ENCODE measurements around the gene DPP10.

Gene DPP10

DNA sequence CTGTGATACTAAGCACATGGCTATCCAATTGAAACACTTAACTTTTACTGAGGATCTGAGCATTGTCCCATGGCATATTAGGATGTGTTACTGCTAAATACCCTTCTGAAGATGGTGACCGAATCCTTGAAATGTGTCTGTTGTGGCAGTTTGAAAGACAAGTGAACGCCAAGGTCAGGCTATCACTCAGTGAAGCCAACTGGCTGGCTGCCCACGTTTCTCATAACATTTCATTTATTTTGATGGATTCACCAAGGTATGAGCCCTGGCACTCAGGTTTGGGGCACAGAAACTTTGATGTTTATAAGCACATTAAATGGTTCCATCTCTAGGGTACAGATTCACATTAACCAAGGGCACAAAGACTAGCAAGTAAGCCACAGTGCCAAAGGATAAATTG, 850.3 kb downstream of the DPP10 start:
- no peak overlapping the region for H3K4me3 ChIP-seq (ENCODE audit: low read length)
- DNase-seq (ENCODE audit: low read depth), result no peak
- TF ChIP-seq, protein P1, sequence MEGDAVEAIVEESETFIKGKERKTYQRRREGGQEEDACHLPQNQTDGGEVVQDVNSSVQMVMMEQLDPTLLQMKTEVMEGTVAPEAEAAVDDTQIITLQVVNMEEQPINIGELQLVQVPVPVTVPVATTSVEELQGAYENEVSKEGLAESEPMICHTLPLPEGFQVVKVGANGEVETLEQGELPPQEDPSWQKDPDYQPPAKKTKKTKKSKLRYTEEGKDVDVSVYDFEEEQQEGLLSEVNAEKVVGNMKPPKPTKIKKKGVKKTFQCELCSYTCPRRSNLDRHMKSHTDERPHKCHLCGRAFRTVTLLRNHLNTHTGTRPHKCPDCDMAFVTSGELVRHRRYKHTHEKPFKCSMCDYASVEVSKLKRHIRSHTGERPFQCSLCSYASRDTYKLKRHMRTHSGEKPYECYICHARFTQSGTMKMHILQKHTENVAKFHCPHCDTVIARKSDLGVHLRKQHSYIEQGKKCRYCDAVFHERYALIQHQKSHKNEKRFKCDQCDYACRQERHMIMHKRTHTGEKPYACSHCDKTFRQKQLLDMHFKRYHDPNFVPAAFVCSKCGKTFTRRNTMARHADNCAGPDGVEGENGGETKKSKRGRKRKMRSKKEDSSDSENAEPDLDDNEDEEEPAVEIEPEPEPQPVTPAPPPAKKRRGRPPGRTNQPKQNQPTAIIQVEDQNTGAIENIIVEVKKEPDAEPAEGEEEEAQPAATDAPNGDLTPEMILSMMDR (conservative IDR thresholded peaks at IDR 0.05; ENCODE audit: low read depth, low read length), result no peak

DNA sequence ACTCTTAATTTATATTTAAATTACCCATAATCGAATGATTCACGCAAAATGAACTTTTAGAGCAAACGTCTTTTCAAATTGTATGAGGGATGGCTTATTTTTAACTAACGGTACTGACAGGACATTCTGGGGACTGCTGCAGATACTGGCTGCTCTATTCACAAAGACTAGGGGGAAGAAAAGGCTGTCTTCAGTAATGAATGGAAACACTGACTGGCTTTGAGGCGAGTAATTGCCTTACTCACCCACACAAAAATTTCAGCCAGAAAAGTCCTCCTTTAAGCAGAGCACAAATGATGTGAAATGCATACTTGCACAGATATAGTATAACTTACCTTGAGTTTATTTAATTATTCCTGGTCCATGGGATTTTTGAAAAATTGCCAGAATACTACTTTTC, 852.6 kb downstream of the DPP10 start:
- no peak for DNase-seq (ENCODE audit: low read depth)

DNA sequence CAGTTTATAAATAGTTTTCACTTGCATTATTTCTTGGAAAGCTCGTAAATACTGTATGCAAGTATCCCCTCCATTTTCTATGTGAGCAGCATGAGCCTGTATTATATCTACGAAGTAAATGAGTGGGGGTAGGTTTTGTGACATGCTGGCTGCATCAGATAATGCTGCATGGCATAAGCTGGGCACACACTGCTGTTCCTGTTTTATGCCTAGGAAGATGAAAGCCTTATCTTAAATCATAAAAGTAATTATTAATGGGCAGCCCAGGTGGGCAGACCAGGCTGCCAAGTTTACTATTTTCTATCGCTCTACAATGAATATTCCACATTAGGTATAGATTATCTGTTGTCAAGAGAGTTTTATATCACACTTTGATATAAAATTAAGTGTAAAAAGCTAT, 854.6 kb downstream of the DPP10 start:
- DNase-seq (ENCODE audit: low read depth), result no peak
- H3K4me3 ChIP-seq (ENCODE audit: low read length), result no peak overlapping the region
- TF ChIP-seq, protein P1 (conservative IDR thresholded peaks at IDR 0.05; ENCODE audit: low read depth, low read length), result no peak

More for the DNA sequence above, 852.6 kb downstream of the DPP10 start:
- TF ChIP-seq, protein P1 (conservative IDR thresholded peaks at IDR 0.05; ENCODE audit: low read depth, low read length), result no peak
- no peak overlapping the region for H3K4me3 ChIP-seq (ENCODE audit: low read length)

GRCh38 chr2:115299199-115299598, 856.8 kb downstream of the DPP10 start:
- DNase-seq (ENCODE audit: low read depth), result no peak
- no peak overlapping the region for H3K4me3 ChIP-seq (ENCODE audit: low read length)
- TF ChIP-seq, protein P1 (conservative IDR thresholded peaks at IDR 0.05; ENCODE audit: low read depth, low read length), result no peak

DNA sequence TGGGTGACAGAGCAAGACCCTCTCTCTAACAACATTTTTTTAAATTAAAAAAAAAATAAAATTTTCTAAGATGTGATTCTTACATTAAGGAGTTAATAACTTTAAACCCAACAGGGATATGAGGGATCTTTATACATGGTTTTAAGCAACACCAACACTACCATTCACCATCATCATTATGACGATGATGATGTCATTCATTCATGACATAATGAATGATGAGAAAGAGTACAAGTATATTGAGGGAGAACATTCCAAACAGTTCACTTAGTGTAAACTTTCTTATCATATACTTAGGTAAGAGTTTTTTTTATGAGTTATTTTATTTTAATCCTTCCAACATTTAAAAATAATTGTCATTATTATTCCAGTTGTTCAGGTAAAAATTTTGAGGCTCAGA, 863.3 kb downstream of the DPP10 start:
- H3K4me3 ChIP-seq (ENCODE audit: low read length), result no peak overlapping the region
- no peak for DNase-seq (ENCODE audit: low read depth)
- TF ChIP-seq, protein P1 (conservative IDR thresholded peaks at IDR 0.05; ENCODE audit: low read depth, low read length), result no peak

DNA sequence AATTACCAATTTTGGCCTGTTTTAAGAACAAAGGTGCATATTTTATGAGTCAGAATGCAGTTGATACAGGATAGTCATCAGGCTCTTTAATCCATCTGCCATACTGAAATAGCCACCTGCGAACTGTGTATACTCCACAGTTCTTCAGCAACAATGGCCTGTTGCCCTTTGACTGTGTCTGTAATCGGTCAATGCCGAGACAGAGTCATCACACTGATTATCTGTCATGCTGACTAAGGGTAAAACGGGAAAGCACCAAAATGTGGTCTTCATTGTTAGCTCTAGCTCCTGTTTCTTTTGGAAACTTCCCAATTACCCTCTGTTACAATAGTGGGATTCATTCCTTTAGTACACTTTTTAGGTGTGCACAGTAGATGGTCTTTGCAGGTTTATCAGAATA, 871.7 kb downstream of the DPP10 start:
- H3K4me3 ChIP-seq (ENCODE audit: low read length), result no peak overlapping the region
- TF ChIP-seq, protein P1 (conservative IDR thresholded peaks at IDR 0.05; ENCODE audit: low read depth, low read length), result no peak
- no peak for DNase-seq (ENCODE audit: low read depth)

- no peak for DNase-seq (ENCODE audit: low read depth)
- TF ChIP-seq, protein P1 (conservative IDR thresholded peaks at IDR 0.05; ENCODE audit: low read depth, low read length), result no peak
- H3K4me3 ChIP-seq (ENCODE audit: low read length), result no peak overlapping the region
These were observed 884.6 kb downstream of the DPP10 start for GRCh38 chr2:115327061-115327460.

Measured in retinal pigment epithelial cell (primary cell).